GM12872 (cell line): ENCODE results near the gene JMJD7.

Source experiments
- CTCF ChIP-seq: IDR thresholded peaks from 3 replicates; pipeline ENCODE4 v1.5.1; 2011; ENCODE audit warnings: low read depth, mild to moderate bottlenecking, low read length, moderate library complexity; ENCODE audit not compliant: insufficient read depth

JMJD7 gene

GRCh38 chr15:41801850-41802455, 25.9 kb upstream of the JMJD7 start:
- TF ChIP-seq CTCF, result no peak

GRCh38 chr15:41804361-41804760, 23.5 kb upstream of the JMJD7 start:
- no peak for TF ChIP-seq CTCF

- no peak for TF ChIP-seq CTCF
These were observed 22.8 kb upstream of the JMJD7 start for GRCh38 chr15:41804916-41805666.

- TF ChIP-seq CTCF, result no peak
These were observed 22.2 kb upstream of the JMJD7 start for GRCh38 chr15:41805711-41806110.

GRCh38 chr15:41806291-41807181, 21.4 kb upstream of the JMJD7 start:
- no peak for TF ChIP-seq CTCF

- no peak for TF ChIP-seq CTCF
These were observed 18.8 kb upstream of the JMJD7 start for GRCh38 chr15:41809121-41809520.
